H1 (cell line): ENCODE data around the gene SLC25A30. TPM values are rescaled to one million over a fixed set of nuclear protein-coding genes. Genes with fewer than 3 reads are reported as not detected.

Source experiments
- CTCF ChIA-PET: fragments of 300-600 bp; sonication (Branson Sonifier 250); formaldehyde crosslinking; loops from one replicate; lab custom pipeline; 2021; ENCODE audit not compliant: partially characterized antibody; lab: Charles Lee
- POLR2A ChIA-PET: fragments of 300-600 bp; sonication (Branson Sonifier 250); formaldehyde crosslinking; loops from one replicate; lab custom pipeline; 2021; ENCODE audit warnings: inconsistent platforms; ENCODE audit not compliant: partially characterized antibody; lab: Charles Lee
- DNase-seq, 2 experiments: peaks; one replicate each; pipeline versions ENCODE4 v3.0.0 to v3.0.0-alpha.2; 2010 to 2022; ENCODE audit warnings: low spot score in 2 of 2, low read depth in 1 of 2, mixed read lengths in 1 of 2
- FAIRE-seq: peaks from 2 replicates; lab custom pipeline; 2011; peaks lifted over from hg19 to GRCh38; lab: Jason Lieb, UNC
- H2AFZ ChIP-seq: 2 replicates; pipeline ENCODE4 v1.8.1; 2012; ENCODE audit warnings: low read length, inconsistent platforms
- H2AK5ac ChIP-seq: 2 replicates; pipeline ENCODE4 v1.6.1; 2013; ENCODE audit warnings: low read depth, low read length
- H2BK120ac ChIP-seq: replicated peaks from 2 replicates; pipeline ENCODE3; 2013; ENCODE audit warnings: low read depth, low read length, inconsistent platforms
- H2BK12ac ChIP-seq: 2 replicates; pipeline ENCODE4 v1.6.1; 2013; ENCODE audit warnings: low read depth, low read length
- H2BK15ac ChIP-seq: 2 replicates; pipeline ENCODE4 v1.6.1; 2013; ENCODE audit warnings: low read length
- H2BK20ac ChIP-seq: 2 replicates; pipeline ENCODE4 v1.6.1; 2013; ENCODE audit warnings: low read length
- H2BK5ac ChIP-seq: 2 replicates; pipeline ENCODE4 v1.6.1; 2013; ENCODE audit warnings: low read depth, low read length
- H3K14ac ChIP-seq: 2 replicates; pipeline ENCODE4 v1.6.1; 2013; ENCODE audit warnings: inconsistent platforms; ENCODE audit not compliant: insufficient read length
- H3K18ac ChIP-seq: 2 replicates; pipeline ENCODE4 v1.6.1; 2013; ENCODE audit warnings: low read length; ENCODE audit errors: extremely low read depth
- H3K23ac ChIP-seq: 2 replicates; pipeline ENCODE4 v1.6.1; 2013; ENCODE audit warnings: inconsistent platforms; ENCODE audit not compliant: insufficient read length
- H3K23me2 ChIP-seq: 2 replicates; pipeline ENCODE4 v1.6.1; 2013; ENCODE audit warnings: low read depth, low read length
- H3K27ac ChIP-seq: 2 replicates; pipeline ENCODE4 v1.6.1; 2011; ENCODE audit warnings: low read depth, low read length, inconsistent platforms
- H3K27me3 ChIP-seq, 4 experiments: replicated peaks in 1 of 4; 1 replicate in 1 of 4; 2 replicates in 3 of 4; pipeline versions ENCODE4 v1.6.1 to v1.8.1; 2011 to 2013; ENCODE audit warnings: low read length in 3 of 4, mild to moderate bottlenecking in 3 of 4, inconsistent platforms in 2 of 4, mixed read lengths in 2 of 4, moderate library complexity in 1 of 4; ENCODE audit not compliant: control insufficient read depth in 3 of 4, insufficient read depth in 3 of 4; ENCODE audit errors: extremely low read depth in 1 of 4
- H3K36me3 ChIP-seq, 4 experiments: 2 replicates each; pipeline versions ENCODE4 v1.6.1 to v1.8.1; 2011 to 2013; ENCODE audit warnings: mild to moderate bottlenecking in 4 of 4, low read length in 3 of 4, moderate library complexity in 2 of 4, control low read depth in 1 of 4, inconsistent platforms in 1 of 4; ENCODE audit not compliant: insufficient read depth in 4 of 4, control insufficient read depth in 2 of 4
- H3K4ac ChIP-seq: replicated peaks from 2 replicates; pipeline ENCODE3; 2013; ENCODE audit warnings: low read length, low read depth, mixed read lengths, inconsistent platforms; ENCODE audit not compliant: insufficient read length
- H3K4me1 ChIP-seq, 4 experiments: replicated peaks in 1 of 4; 1 replicate in 1 of 4; 2 replicates in 3 of 4; pipeline versions ENCODE4 v1.6.1 to v1.8.1; 2011 to 2013; ENCODE audit warnings: low read length in 3 of 4, inconsistent platforms in 2 of 4, mixed read lengths in 1 of 4; ENCODE audit not compliant: insufficient read depth in 4 of 4, control insufficient read depth in 3 of 4
- H3K4me2 ChIP-seq, 2 experiments: 2 replicates each; pipeline versions ENCODE4 v1.6.1 to v1.8.1; 2011 to 2013; ENCODE audit warnings: low read depth in 2 of 2, low read length in 2 of 2, control low read depth in 1 of 2, inconsistent platforms in 1 of 2, mild to moderate bottlenecking in 1 of 2; ENCODE audit not compliant: insufficient read depth in 1 of 2
- H3K4me3 ChIP-seq, 4 experiments: fragments of 200-600, 300-600 bp in 1 of 4; sonication (generic), shearing (Covaris generic), sonication (Bioruptor Twin) in 1 of 4; 2 replicates each; pipeline versions ENCODE4 v1.5.1 to v1.8.1; 2011 to 2016; ENCODE audit warnings: low read length in 4 of 4, low read depth in 3 of 4, control low read depth in 2 of 4, inconsistent platforms in 2 of 4, mild to moderate bottlenecking in 2 of 4, mixed read lengths in 1 of 4, moderate library complexity in 1 of 4; ENCODE audit not compliant: insufficient read depth in 2 of 4; ENCODE audit errors: extremely low read depth in 1 of 4
- H3K56ac ChIP-seq: replicated peaks from 2 replicates; pipeline ENCODE3; 2013; ENCODE audit warnings: low read depth, mild to moderate bottlenecking, mixed read lengths, low read length, inconsistent platforms; ENCODE audit not compliant: insufficient read length
- H3K79me1 ChIP-seq: 2 replicates; pipeline ENCODE4 v1.6.1; 2013; ENCODE audit warnings: low read depth, low read length, control low read depth
- H3K79me2 ChIP-seq, 2 experiments: 2 replicates each; pipeline versions ENCODE4 v1.6.1 to v1.8.1; 2012 to 2013; ENCODE audit warnings: low read length in 2 of 2, mild to moderate bottlenecking in 2 of 2, inconsistent platforms in 1 of 2; ENCODE audit not compliant: insufficient read depth in 2 of 2, control insufficient read depth in 1 of 2
- H3K9ac ChIP-seq, 4 experiments: replicated peaks in 1 of 4; 1 replicate in 1 of 4; 2 replicates in 3 of 4; pipeline versions ENCODE4 v1.6.1 to v1.8.1; 2011 to 2013; ENCODE audit warnings: low read depth in 3 of 4, low read length in 3 of 4, control low read depth in 2 of 4, mild to moderate bottlenecking in 2 of 4, moderate library complexity in 2 of 4, inconsistent platforms in 1 of 4; ENCODE audit errors: extremely low read depth in 1 of 4
- H3K9me3 ChIP-seq, 2 experiments: 2 replicates each; pipeline versions ENCODE4 v1.6.1 to v1.8.1; 2012 to 2013; ENCODE audit warnings: mild to moderate bottlenecking in 2 of 2, moderate library complexity in 2 of 2, control low read depth in 1 of 2, inconsistent platforms in 1 of 2, low read depth in 1 of 2, low read length in 1 of 2, mixed read lengths in 1 of 2; ENCODE audit not compliant: insufficient read depth in 2 of 2
- H4K20me1 ChIP-seq, 2 experiments: replicated peaks in 1 of 2; 2 replicates each; pipeline versions ENCODE3 to v1.8.1; 2011 to 2013; ENCODE audit warnings: inconsistent platforms in 2 of 2, low read length in 2 of 2, mild to moderate bottlenecking in 1 of 2; ENCODE audit not compliant: insufficient read depth in 2 of 2, control insufficient read depth in 1 of 2
- H4K5ac ChIP-seq: 2 replicates; pipeline ENCODE4 v1.6.1; 2013; ENCODE audit warnings: low read length, low read depth, mixed read lengths, inconsistent platforms; ENCODE audit not compliant: insufficient read length
- H4K8ac ChIP-seq: 2 replicates; pipeline ENCODE4 v1.8.0; 2013; ENCODE audit warnings: mild to moderate bottlenecking, moderate library complexity, low read length, inconsistent platforms; ENCODE audit not compliant: insufficient read depth; ENCODE audit errors: extremely low read depth
- H4K91ac ChIP-seq: replicated peaks from 2 replicates; pipeline ENCODE3; 2013; ENCODE audit warnings: low read length, mixed read lengths, inconsistent platforms; ENCODE audit not compliant: insufficient read length
- CBX5 ChIP-seq: fragments of 300-800, 300-1000 bp; sonication (generic); IDR thresholded peaks from 2 replicates; pipeline ENCODE4 v1.7.1; 2016; ENCODE audit warnings: antibody characterized with exemption, low read length, low read depth
- CTBP2 ChIP-seq: IDR thresholded peaks from 2 replicates; pipeline ENCODE4 v1.7.0; 2011; ENCODE audit warnings: borderline replicate concordance, mild to moderate bottlenecking, moderate library complexity, mixed read lengths, low read length; ENCODE audit not compliant: insufficient read depth, insufficient read length
- E2F6 ChIP-seq: IDR thresholded peaks from 2 replicates; pipeline ENCODE4 v1.6.1; 2012; ENCODE audit warnings: inconsistent platforms
- FOSL1 ChIP-seq: IDR thresholded peaks from 2 replicates; pipeline ENCODE4 v1.6.1; 2011; ENCODE audit warnings: mild to moderate bottlenecking, low read depth, low read length, moderate library complexity; ENCODE audit not compliant: insufficient read depth
- TEAD4 ChIP-seq: IDR thresholded peaks from 2 replicates; pipeline ENCODE4 v1.6.1; 2012; ENCODE audit warnings: low read depth, low read length, inconsistent platforms, mixed read lengths
- WGBS, 2 experiments: shearing (Covaris generic) in 1 of 2; methylation state at CpG; one replicate each; pipeline versions ENCODE4 v1.1.6 to v1.1.7; 2013 to 2015; ENCODE audit warnings: low lambda C conversion rate in 2 of 2, mixed read lengths in 2 of 2, inconsistent platforms in 1 of 2, low coverage in 1 of 2, missing lambda C conversion rate in 1 of 2; ENCODE audit not compliant: insufficient replicate concordance in 2 of 2, insufficient coverage in 1 of 2, insufficient read length in 1 of 2; ENCODE audit errors: extremely low coverage in 1 of 2, missing lambda C conversion rate in 1 of 2; 5-methylcytosine and 5-hydroxymethylcytosine counted together
- polyA plus RNA-seq, 7 experiments: library from polyadenylated mRNA; depleted of rRNA in 3 of 7; stranded (reverse) in 5 of 7; unstranded in 2 of 7; fragments of >200 nt in 5 of 7; fragments of 200-250 nt in 2 of 7; gene quantifications; 1 replicate in 5 of 7; 2 replicates in 1 of 7; 4 replicates in 1 of 7; pipeline versions ENCODE4 v1.2.1 to v1.2.3, GENCODE V29; 2011 to 2013; ENCODE audit warnings: missing spikeins in 2 of 7, mixed read lengths in 2 of 7
- total RNA-seq: library from RNA; stranded (reverse); fragmentation: NEBNext Ultra II Directional; extraction: Animal tissue kit (Norgen Biotek cat#: 25700); gene quantifications from 2 replicates; pipeline ENCODE4 v1.2.1, GENCODE V29; 2021

The SLC25A30 gene
- total and polyA plus RNA-seq, 2 of the 8 experiments (the other 6 are each of a cell fraction or from before 2014, with no cell fraction given): 2.1 to 8.7 TPM

GRCh38 chr13:45365558-45365885, 52.7 kb downstream of the SLC25A30 start:
- no peaks in the 10 kb centered on the region for H3K23me2 ChIP-seq
- H3K27me3 ChIP-seq: no peaks in the 10 kb centered on the region
- H2BK20ac ChIP-seq: no peak overlapping the region
- H2BK12ac ChIP-seq: no peak overlapping the region
- TF ChIP-seq TEAD4: no peak
- TF ChIP-seq CBX5: no peak
- TF ChIP-seq CTBP2: no peak
- TF ChIP-seq E2F6: no peak
- TF ChIP-seq FOSL1: no peak
- no peak overlapping the region for H2BK5ac ChIP-seq
- H3K36me3 ChIP-seq: no peaks in the 10 kb centered on the region
- FAIRE-seq (no peak), DNase-seq (no peak)
- CTCF ChIA-PET: interaction anchor here (1.2 to 12.3 kb wide), 4 partner anchors 28 to 145 kb away, joined by 3 to 164 read pairs (median 3); no protein-coding TSS in a partner anchor
- no peak overlapping the region for H3K14ac ChIP-seq
- no peak overlapping the region for H4K8ac ChIP-seq
- H3K56ac ChIP-seq: no peak overlapping the region
- H2BK120ac ChIP-seq: no peak overlapping the region
- no peak overlapping the region for H3K18ac ChIP-seq
- no peak overlapping the region for H4K91ac ChIP-seq
- H4K20me1 ChIP-seq: no peaks in the 10 kb centered on the region
- no peak overlapping the region for H4K5ac ChIP-seq
- no peak overlapping the region for H3K4ac ChIP-seq
- peaks cover 0 to 9% (median under 1%) of the 10 kb centered on the region in 4 experiments; a peak in 2 of 7 replicates for H3K4me1 ChIP-seq
- no peak overlapping the region for H3K27ac ChIP-seq
- no peak overlapping the region for H3K4me2 ChIP-seq
- no peaks in the 10 kb centered on the region; a peak in 1 of 4 replicates for H3K79me2 ChIP-seq
- no peak overlapping the region for H3K23ac ChIP-seq
- POLR2A ChIA-PET: interaction anchor here (0.8 to 1.6 kb wide), 5 partner anchors 22 to 30 kb away, joined by 3 to 6 read pairs (median 3); partner anchors contain the start of gene TPT1
- no peak overlapping the region for H2AK5ac ChIP-seq
- H3K4me3 ChIP-seq: no peak overlapping the region
- no peaks in the 10 kb centered on the region for H3K79me1 ChIP-seq
- no peak overlapping the region for H3K9ac ChIP-seq
- no peak overlapping the region for H2BK15ac ChIP-seq
- H2AFZ ChIP-seq: no peak overlapping the region
- no peaks in the 10 kb centered on the region for H3K9me3 ChIP-seq
- WGBS, 2 experiments: 93% methylated on average over 3 of the region's 4 CpGs; no CpG with 5 or more reads in 1 of the 2 experiments
